ENCODE results near the gene ZWINT.

ZWINT gene

DNA sequence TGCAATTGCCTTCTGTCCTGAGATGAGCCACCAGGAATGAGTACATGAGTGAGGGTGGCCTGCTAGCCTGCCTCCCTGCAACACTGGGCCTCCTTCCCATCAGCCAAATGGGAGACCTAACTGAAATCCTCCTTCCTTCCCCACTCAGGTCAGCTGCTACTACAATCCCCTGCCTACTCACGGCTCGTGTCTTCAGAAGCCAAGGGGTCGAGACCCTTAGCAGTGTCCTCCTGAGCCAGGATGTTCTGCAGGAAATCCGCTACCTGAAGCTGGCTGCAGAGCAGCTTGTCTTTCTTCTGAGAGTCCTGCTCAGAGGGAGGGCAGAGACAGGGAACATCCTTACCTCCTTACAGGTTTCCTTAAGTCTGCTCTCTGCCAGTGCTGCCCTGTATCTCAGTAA is 1.2 kb downstream of the ZWINT start:
- TF ChIP-seq SIN3A (IDR thresholded peaks at IDR 0.05; ENCODE audit: borderline replicate concordance, insufficient read depth, low read length) (no peak), POLR2AphosphoS5 (IDR thresholded peaks at IDR 0.05; ENCODE audit: low read depth, low read length) (no peak), FOXP2 (optimal IDR thresholded peaks at IDR 0.05; ENCODE audit: borderline replicate concordance, extremely low read depth, extremely low read length, insufficient read depth) (no peak), TAF1 (IDR thresholded peaks at IDR 0.05; ENCODE audit: borderline replicate concordance, insufficient read depth, low read length) (no peak)
- TF ChIP-seq, protein P1, sequence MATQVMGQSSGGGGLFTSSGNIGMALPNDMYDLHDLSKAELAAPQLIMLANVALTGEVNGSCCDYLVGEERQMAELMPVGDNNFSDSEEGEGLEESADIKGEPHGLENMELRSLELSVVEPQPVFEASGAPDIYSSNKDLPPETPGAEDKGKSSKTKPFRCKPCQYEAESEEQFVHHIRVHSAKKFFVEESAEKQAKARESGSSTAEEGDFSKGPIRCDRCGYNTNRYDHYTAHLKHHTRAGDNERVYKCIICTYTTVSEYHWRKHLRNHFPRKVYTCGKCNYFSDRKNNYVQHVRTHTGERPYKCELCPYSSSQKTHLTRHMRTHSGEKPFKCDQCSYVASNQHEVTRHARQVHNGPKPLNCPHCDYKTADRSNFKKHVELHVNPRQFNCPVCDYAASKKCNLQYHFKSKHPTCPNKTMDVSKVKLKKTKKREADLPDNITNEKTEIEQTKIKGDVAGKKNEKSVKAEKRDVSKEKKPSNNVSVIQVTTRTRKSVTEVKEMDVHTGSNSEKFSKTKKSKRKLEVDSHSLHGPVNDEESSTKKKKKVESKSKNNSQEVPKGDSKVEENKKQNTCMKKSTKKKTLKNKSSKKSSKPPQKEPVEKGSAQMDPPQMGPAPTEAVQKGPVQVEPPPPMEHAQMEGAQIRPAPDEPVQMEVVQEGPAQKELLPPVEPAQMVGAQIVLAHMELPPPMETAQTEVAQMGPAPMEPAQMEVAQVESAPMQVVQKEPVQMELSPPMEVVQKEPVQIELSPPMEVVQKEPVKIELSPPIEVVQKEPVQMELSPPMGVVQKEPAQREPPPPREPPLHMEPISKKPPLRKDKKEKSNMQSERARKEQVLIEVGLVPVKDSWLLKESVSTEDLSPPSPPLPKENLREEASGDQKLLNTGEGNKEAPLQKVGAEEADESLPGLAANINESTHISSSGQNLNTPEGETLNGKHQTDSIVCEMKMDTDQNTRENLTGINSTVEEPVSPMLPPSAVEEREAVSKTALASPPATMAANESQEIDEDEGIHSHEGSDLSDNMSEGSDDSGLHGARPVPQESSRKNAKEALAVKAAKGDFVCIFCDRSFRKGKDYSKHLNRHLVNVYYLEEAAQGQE (IDR thresholded peaks at IDR 0.05; ENCODE audit: insufficient read depth in 1 of 2, low read depth in 2 of 2, low read length in 2 of 2), result no peak

DNA sequence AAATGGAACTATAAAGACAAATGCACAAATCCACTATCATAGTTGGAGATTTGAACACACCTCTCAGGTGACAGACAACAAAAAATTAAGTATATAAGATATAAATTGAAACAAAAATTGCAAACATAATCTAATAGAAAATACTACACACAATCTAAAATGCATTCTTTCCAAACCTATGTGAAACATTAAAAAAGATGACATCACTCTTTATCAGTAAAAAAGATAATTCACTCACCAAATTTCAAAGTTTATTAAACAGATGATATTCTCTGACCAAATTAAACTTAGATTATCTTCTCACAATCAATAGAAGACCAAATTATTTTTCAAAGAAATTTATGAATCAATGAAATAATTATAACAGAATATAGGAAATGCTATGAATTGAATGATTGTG is 4.0 kb downstream of the ZWINT start:
- TF ChIP-seq FOXP2 (optimal IDR thresholded peaks at IDR 0.05; ENCODE audit: borderline replicate concordance, extremely low read depth, extremely low read length, insufficient read depth) (no peak), SIN3A (IDR thresholded peaks at IDR 0.05; ENCODE audit: borderline replicate concordance, insufficient read depth, low read length) (no peak)
- TF ChIP-seq, protein P1 (IDR thresholded peaks at IDR 0.05; ENCODE audit: insufficient read depth in 1 of 2, low read depth in 2 of 2, low read length in 2 of 2), result no peak

DNA sequence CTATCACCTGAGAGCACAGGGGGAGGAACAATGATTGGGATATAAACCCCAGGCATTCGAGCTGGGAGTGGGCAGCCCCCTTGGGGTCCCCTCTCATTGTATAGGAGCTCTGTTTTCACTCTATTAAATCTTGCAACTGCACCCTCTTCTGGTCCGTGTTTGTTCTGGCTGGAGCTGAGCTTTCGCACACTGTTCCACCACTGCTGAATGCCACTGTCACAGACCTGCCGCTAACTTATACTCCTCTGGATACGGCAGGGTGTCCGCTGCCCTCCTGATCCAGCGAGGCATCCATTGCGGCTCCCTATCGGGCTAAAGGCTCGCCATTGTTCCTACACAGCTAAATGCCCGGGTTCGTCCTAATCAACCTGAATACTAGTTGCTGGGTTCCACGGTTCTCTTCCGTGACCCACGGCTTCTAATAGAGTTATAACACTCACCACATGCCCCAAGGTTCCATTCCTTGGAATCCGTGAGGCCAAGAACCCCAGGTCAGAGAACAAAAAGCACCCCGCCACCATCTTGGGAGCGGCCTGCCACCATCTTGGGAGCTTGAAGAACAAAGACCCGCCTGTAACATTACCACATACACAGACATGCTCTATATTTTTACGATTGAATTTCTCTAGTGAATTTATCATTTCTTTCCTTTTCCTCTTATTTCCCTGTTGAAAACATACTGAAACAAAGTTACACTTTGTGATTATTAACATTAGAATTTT is 9.0 kb downstream of the ZWINT start:
- TF ChIP-seq TAF1 (IDR thresholded peaks at IDR 0.05; ENCODE audit: borderline replicate concordance, insufficient read depth, low read length) (no peak), FOXP2 (optimal IDR thresholded peaks at IDR 0.05; ENCODE audit: borderline replicate concordance, extremely low read depth, extremely low read length, insufficient read depth) (no peak), POLR2AphosphoS5 (IDR thresholded peaks at IDR 0.05; ENCODE audit: low read depth, low read length) (no peak), SIN3A (IDR thresholded peaks at IDR 0.05; ENCODE audit: borderline replicate concordance, insufficient read depth, low read length) (no peak)
- TF ChIP-seq, protein P1 (IDR thresholded peaks at IDR 0.05; ENCODE audit: insufficient read depth in 1 of 2, low read depth in 2 of 2, low read length in 2 of 2), result no peak

DNA sequence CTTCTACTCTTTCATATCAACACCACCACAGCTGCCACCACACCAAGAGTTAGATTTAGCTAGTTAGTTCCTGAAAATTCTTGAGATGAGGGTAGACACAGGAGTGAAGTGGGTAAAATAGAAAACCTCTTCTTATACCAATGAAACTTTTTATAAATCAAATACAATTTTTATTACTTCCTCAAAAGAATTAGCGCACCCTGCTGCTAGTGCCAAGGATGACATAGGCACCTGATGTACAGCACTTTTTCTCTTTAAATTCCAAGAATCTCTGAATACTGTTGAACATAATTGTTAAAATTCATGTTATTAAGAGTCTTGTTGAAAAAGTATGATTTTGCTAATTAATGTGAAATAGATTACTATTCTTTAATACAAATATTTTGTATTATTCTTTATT is 11.4 kb downstream of the ZWINT start:
- TF ChIP-seq, protein P1 (IDR thresholded peaks at IDR 0.05; ENCODE audit: insufficient read depth in 1 of 2, low read depth in 2 of 2, low read length in 2 of 2), result no peak
- TF ChIP-seq TAF1 (IDR thresholded peaks at IDR 0.05; ENCODE audit: borderline replicate concordance, insufficient read depth, low read length) (no peak), FOXP2 (optimal IDR thresholded peaks at IDR 0.05; ENCODE audit: borderline replicate concordance, extremely low read depth, extremely low read length, insufficient read depth) (no peak), POLR2AphosphoS5 (IDR thresholded peaks at IDR 0.05; ENCODE audit: low read depth, low read length) (no peak), SIN3A (IDR thresholded peaks at IDR 0.05; ENCODE audit: borderline replicate concordance, insufficient read depth, low read length) (no peak)

Data from PFSK-1 (cell line).